HG03045 (cell line): ENCODE measurements around the gene ACAP1.

Source experiments
- ATAC-seq: cut with Tn5 transposase; IDR thresholded peaks from one replicate; pipeline ENCODE4 v1.9.1; 2021; ENCODE audit warnings: mild to moderate bottlenecking, moderate library complexity; ENCODE audit not compliant: unreplicated experiment

ACAP1 gene

DNA sequence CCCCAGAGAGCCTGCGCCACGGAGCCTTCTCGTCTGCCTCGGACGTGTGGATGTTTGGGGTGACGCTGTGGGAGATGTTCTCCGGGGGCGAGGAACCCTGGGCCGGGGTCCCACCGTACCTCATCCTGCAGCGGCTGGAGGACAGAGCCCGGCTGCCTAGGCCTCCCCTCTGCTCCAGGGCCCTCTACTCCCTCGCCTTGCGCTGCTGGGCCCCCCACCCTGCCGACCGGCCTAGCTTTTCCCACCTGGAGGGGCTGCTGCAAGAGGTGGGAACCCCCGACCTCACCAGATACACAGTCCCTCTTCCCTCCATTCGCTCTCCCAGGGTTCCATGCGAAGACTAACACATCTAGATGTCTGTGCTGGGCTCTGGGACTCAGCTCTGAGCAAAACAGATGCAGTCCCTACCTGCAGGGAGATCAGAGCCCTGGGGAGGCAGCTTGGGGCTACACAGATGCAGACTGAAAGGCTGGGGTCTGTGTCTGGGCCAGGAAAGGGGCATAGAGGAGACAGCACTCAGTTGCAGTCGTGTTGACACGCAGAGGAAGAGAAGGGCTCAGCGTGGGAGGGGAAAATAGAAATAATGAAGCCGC, 48.3 kb downstream of the ACAP1 start:
- no peak for ATAC-seq

DNA sequence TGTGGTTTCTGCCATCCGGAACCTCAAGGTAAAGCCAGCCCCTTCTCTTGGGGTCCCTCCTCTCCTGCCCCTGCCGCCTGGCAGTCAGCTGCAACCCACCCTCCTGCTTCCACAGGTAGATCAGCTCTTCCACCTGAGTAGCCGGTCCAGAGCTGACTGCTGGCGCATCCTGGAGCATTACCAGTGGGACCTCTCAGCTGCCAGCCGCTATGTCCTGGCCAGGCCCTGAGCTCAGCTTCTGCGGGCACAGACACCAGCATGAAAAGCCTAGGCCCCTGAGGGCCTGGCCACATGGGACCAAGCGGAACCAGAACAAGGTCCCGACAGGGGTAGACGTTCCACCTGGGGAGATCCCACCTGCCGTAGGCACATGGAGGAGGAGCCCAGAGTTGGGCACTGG, 52.5 kb downstream of the ACAP1 start:
- no peak for ATAC-seq

DNA sequence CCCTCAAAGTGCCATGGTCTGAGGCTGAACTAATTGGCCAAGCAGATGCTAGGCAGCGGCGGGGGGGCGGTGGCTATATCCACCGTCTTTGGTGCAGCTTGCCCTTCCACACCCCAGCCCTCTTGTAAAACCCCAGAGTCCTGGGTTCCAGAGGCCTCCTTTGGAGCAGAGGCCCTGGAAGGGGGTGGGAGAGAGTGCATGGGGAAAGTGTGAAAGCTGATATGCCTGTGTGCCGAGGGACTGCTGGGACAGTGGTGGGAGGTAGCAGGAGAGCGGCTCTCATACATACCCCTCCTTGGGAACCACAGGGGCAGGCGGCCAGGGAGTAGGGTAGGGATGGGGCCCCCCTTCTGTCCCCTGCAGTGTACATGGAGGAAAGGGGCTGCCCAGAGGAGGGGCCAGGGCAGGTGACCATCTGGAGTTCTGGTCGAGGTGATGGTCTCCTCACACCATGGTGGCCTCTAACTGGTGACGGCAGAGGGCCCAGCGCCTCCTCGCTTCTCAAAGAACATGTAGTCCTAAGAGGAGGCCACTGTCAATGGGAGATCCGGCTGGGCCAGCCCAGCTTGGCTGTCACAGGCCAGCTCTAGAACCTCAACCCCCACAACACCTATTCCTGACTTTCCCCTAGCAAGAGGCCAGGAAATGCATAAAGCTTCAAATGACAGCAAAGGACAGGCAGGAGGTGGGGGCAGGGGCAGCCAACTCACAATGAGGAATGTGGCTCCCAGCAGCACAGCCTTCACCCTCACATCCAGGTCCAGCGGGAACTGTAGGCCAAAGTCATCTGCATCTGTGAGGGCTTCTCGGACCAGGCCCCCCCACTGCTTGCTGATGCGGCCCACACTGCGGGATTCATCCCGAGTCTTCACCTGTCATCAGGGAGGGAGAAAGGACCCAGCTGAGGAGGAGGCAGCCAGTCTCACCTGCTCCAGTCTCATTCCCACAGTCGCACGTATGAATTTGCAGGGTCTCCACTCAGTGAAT, 53.9 kb downstream of the ACAP1 start:
- ATAC-seq, result no peak

DNA sequence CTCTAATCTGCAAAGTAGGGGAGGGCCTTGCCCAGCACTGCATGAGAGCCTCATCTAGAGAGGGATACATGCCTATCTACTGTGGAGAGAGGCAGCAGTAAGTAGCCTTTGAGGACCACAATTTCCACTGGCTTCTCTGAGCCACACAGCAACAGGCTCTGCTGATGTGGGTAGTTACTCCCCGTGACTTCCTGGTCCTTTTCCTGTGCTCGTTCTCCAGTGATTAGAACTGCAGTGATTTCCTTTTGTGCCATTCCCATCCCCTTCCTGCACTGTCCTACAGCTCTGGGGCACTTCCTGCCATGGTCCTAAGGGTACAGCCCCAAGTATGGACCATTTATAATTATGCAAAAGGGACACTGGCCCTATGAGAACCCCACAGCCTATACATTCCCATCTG, 55.0 kb downstream of the ACAP1 start:
- ATAC-seq, result no peak

DNA sequence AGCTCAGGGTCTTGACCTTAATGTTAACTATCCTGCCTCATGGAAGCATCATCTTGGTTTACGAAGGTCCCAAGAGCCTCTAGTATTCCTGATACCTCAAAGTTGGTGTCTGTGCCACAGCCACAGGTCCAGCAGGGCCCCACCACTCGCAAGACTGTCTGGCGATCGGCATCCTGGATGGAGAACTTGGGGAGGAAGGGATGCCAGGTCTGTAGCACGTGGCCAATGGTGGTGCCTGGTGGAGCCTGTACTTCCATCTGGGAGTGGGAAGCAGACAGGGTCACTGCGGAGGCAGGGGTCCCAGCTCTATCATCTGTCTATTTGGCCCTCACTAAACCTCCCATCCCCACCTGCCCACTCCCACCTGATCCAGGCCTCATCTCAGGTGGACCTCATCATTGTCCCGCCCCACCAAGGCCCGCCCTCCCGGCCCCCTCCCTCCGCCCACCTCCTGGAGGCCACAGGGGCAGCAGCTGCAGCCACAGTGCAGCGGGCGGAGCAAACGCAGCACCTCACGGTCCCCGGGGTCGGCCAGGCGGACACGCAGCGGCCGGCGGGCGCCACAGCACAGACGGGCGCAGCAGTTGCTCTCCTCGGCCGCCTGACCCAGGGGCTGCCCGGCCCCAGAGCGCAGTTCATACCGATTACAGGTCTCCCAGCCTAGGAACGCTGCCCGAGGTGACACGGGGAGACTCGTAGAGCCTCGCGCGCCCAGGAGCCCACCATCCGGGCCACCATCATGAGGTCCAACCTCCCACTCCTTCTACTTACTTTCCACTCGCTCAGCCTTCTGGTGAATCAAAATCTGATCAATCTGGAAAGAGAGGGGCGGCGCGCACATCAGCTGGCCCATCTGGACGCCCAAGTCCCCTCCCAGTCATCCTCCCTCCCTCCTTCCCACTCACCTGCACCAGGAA, 56.6 kb downstream of the ACAP1 start:
- no peak for ATAC-seq

DNA sequence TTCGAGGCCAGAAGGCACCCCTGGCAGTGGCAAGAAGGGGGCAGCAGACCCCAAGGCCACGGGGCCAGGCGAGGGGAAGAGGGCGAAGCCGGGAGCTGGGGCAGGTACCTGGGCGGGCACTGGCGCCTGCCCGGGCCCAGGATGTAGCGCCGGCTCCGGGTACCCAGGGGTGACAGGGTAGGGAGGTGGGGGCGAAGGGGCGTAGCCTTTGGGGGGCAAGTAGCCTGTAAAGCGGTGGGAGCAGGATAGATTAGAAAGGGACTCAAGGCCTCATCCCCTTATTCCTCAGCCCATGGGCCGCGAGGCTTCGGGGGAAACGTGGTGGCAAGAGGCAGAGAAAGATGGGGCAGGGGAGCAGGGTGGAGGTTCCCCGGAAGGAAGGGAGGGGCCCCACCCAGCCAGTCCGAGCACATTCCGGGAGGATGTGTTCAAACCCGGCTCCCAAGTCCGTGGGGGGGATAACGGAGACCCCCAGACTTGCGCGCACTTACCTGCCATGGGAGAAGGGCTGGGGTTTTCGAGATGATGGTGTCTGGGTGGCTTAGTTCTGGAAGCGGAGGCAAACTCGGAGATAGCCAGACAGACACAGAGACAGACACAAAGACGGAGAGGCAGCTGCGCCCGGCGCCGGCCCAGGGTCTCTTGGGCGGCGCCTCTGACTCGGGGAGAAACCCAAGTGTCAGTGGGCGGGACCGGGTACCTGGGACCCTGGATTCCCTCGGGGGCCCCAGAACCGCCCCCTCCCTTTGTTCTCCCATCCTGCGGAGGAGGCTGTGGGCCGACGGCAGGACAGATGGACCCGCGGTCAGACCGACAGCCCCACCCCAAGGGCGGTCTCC, 57.5 kb downstream of the ACAP1 start:
- peak; percentile 54 for ATAC-seq

DNA sequence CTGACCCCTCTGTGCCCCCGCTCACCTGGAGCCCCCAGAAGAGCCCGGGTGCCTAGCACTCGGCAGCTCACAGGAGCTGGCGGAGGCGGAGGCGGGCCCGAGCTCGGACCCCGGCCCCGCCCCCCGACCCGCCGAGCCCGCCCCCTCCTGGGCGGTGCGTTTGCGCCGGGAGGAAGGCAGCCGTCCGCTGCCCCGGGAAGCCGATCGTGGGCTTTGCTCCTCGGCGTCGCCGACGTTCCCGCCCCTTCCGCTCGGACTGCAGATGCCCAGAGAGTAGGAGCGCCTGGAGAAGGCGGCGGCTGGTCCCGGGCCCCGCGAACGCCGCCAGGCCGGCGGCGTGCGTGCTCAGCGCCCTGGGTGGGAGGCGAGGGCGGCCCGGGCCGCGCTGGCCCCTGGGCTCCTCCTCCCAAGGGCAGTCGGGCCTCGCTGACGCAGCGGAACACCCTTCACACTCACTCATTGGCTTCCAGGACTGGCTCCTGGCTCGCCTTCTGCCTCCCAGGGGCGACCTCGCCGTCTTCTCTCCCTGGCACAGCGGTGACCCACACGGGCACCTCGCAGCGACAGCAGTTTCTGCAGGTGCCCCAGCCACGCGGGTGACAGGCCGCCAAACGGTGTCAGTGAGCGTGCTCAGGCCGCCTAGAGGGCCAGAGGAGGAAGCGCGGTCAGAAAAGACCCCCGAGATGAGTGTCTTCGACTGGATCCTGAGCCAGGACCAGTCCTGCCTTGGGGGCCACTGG, 58.3 kb downstream of the ACAP1 start, which contains the start of gene PLSCR3:
TSS of gene PLSCR3 (minus strand) at position 74 of the 740 bp plus-strand sequence. CDS start 415 bp downstream, outside the sequence.
- peak; percentile 71 for ATAC-seq

DNA sequence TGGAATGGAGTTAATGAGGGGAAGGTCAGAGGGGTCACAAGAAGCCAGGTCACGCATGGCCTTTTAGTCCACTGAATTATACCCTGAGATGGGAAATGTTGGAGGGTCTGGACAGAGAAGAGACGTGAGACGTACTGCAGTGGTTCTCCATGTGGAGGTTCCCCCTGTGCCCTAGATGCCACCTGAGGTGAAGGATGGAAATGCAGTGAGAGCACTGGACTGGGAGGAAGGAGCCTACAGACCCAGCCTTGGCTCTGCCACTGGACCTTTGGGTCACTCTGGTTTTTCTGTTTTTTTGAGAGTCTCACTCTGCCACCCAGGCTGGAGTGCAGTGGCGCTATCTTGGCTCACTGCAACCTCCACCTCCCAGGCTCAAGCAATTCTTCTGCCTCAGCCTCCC, 59.8 kb downstream of the ACAP1 start:
- no peak for ATAC-seq

DNA sequence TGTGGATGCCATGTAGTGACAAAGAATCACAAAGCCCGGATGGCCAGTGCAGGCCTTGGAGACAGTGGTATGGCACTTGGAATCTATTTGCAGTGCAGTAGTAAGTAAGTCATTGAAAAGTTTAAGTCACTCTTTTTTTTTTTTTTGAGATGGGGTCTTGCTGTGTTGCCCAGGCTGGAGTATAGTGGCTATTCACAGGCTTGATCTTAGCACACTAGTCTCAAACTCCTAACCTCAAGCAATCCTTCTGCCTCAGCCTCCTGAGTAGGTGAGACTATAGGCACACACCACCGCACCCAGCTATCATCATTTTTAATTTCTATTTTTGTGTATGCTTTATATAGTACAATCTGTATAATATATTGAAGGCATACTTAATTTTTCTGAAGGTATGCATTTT, 62.3 kb downstream of the ACAP1 start:
- no peak for ATAC-seq
